K562 (cell line): ENCODE results near the gene ENHO. TPM values are rescaled to one million over a fixed set of nuclear protein-coding genes. Genes with fewer than 3 reads are reported as not detected.

Experiments
- ATAC-seq: fragments of 200-7000 bp; cut with Tn5 transposase; 3 replicates; pipeline ENCODE4 v1.9.1; 2020; ENCODE audit warnings: moderate library complexity
- BruUV-seq: library from RNA; stranded (reverse); fragments of 400-500 nt; replicated peaks from 2 replicates; lab custom pipeline; 2021; lab: Mats Ljungman, UMichigan
- CTCF ChIA-PET: fragments of 300-600 bp; formaldehyde crosslinking; extraction: SDS; loops from one replicate; lab custom pipeline; 2021; ENCODE audit warnings: low intra/inter-chr PET ratio; lab: Yijun Ruan, JAX
- POLR2A ChIA-PET: fragments of 300-600, 350-650 bp; sonication (Branson Sonifier 250); formaldehyde crosslinking; extraction: SDS; loops from one replicate; lab custom pipeline; 2021; ENCODE audit warnings: antibody characterized with exemption, inconsistent platforms; lab: Yijun Ruan, JAX
- DNase-seq, 4 experiments: peaks; one replicate each; pipeline versions ENCODE4 v3.0.0 to v3.0.0-alpha.2; 2011 to 2018; ENCODE audit warnings: low spot score in 3 of 4, mixed read lengths in 3 of 4; ENCODE audit errors: extremely low read depth in 1 of 4
- FAIRE-seq: peaks from 2 replicates; lab custom pipeline; 2011; peaks lifted over from hg19 to GRCh38; lab: Jason Lieb, UNC
- H2AFZ ChIP-seq: 2 replicates; pipeline ENCODE4 v1.6.0; 2011; ENCODE audit warnings: low read depth, low read length, control low read depth, inconsistent platforms
- H3K27ac ChIP-seq: fragments of 200-600 bp; 3 replicates; pipeline ENCODE4 v1.8.0; 2011; ENCODE audit warnings: low read depth, mild to moderate bottlenecking, control low read depth, inconsistent platforms, low read length, moderate library complexity, mixed read lengths; ENCODE audit errors: extremely low read depth
- H3K27me3 ChIP-seq, 2 experiments: fragments of 300-600 bp in 1 of 2; 2 replicates in 1 of 2; 3 replicates in 1 of 2; pipeline versions ENCODE4 v1.6.0 to v1.8.0; 2011; ENCODE audit warnings: inconsistent platforms in 2 of 2, low read length in 2 of 2, mild to moderate bottlenecking in 1 of 2, mixed read lengths in 1 of 2, moderate library complexity in 1 of 2; ENCODE audit not compliant: control insufficient read depth in 2 of 2, insufficient read depth in 2 of 2
- H3K36me3 ChIP-seq: fragments of 300-600 bp; 3 replicates; pipeline ENCODE4 v1.8.0; 2011; ENCODE audit warnings: mild to moderate bottlenecking, low read length, inconsistent platforms; ENCODE audit not compliant: control insufficient read depth, insufficient read depth
- H3K4me1 ChIP-seq, 2 experiments: fragments of 200-600 bp in 1 of 2; replicated peaks in 1 of 2; 2 replicates in 1 of 2; 3 replicates in 1 of 2; pipeline versions ENCODE4 v1.5.1 to v1.8.0; 2011; ENCODE audit warnings: inconsistent platforms in 2 of 2, low read length in 2 of 2, mild to moderate bottlenecking in 1 of 2, mixed read lengths in 1 of 2, moderate library complexity in 1 of 2; ENCODE audit not compliant: control insufficient read depth in 2 of 2, insufficient read depth in 2 of 2
- H3K4me2 ChIP-seq: 2 replicates; pipeline ENCODE4 v1.6.1; 2011; ENCODE audit warnings: low read length, control low read depth, inconsistent platforms, mixed read lengths; ENCODE audit not compliant: insufficient read depth
- H3K4me3 ChIP-seq: fragments of 200-600 bp; sonication (generic), shearing (Covaris generic); 2 replicates; pipeline ENCODE4 v1.5.1; 2016; ENCODE audit warnings: control low read depth, inconsistent platforms
- H3K79me2 ChIP-seq: fragments of 200-600 bp; 3 replicates; pipeline ENCODE4 v1.8.0; 2011; ENCODE audit warnings: low read length, inconsistent platforms; ENCODE audit not compliant: control insufficient read depth, insufficient read depth
- H3K9ac ChIP-seq, 2 experiments: 2 replicates each; pipeline versions ENCODE4 v1.6.0 to v1.6.1; 2011; ENCODE audit warnings: low read depth in 2 of 2, low read length in 2 of 2, control low read depth in 1 of 2, inconsistent platforms in 1 of 2, mild to moderate bottlenecking in 1 of 2, mixed read lengths in 1 of 2; ENCODE audit not compliant: insufficient read depth in 1 of 2
- H3K9me1 ChIP-seq: one replicate; pipeline ENCODE4 v1.6.0; 2011; ENCODE audit warnings: inconsistent platforms, mild to moderate bottlenecking, low read length, moderate library complexity; ENCODE audit not compliant: control insufficient read depth, insufficient read depth
- H3K9me3 ChIP-seq: replicated peaks from 2 replicates; pipeline ENCODE4 v1.5.1; 2011; ENCODE audit warnings: low read depth, low read length, inconsistent platforms; ENCODE audit not compliant: control insufficient read depth, insufficient read depth
- H4K20me1 ChIP-seq: replicated peaks from 2 replicates; pipeline ENCODE4 v1.6.1; 2011; ENCODE audit warnings: low read length, inconsistent platforms, mixed read lengths; ENCODE audit not compliant: control insufficient read depth, insufficient read depth
- BCL6 ChIP-seq: fragments of 250-450 bp; sonication (Bioruptor Pico); IDR thresholded peaks from 2 replicates; pipeline ENCODE4 v1.4.0; 2020
- HDAC6 ChIP-seq: IDR thresholded peaks from 2 replicates; pipeline ENCODE4 v1.6.1; 2012; ENCODE audit warnings: low read depth, mild to moderate bottlenecking, control low read depth, inconsistent platforms, low read length, moderate library complexity
- NBN ChIP-seq: fragments of 450-650 bp; IDR thresholded peaks from 2 replicates; pipeline ENCODE4 v1.6.1; 2016; ENCODE audit warnings: low read depth, mild to moderate bottlenecking
- RBM25 ChIP-seq: fragments of 200-400 bp; formaldehyde crosslinking; IDR thresholded peaks from 2 replicates; pipeline ENCODE4 v1.6.1; 2018; ENCODE audit warnings: low read length, low read depth, moderate library complexity; ENCODE audit not compliant: severe bottlenecking
- SAFB2 ChIP-seq: fragments of 200-400 bp; formaldehyde crosslinking; IDR thresholded peaks from 2 replicates; pipeline ENCODE4 v1.6.1; 2018; ENCODE audit warnings: borderline replicate concordance, low read length, low read depth, moderate library complexity; ENCODE audit not compliant: severe bottlenecking
- ZNF175 ChIP-seq: fragments of 200-800 bp; sonication (Bioruptor generic); IDR thresholded peaks from 2 replicates; pipeline ENCODE4 v1.6.1; 2016; ENCODE audit warnings: low read depth, mild to moderate bottlenecking, missing genetic modification characterization, missing compliant biosample characterization
- WGBS: fragments of 100-300 bp; shearing (Covaris generic); methylation state at CpG from one replicate; pipeline ENCODE4 v1.1.6; 2016; ENCODE audit warnings: low coverage, mixed read lengths; ENCODE audit not compliant: insufficient coverage; ENCODE audit errors: missing lambda C conversion rate; 5-methylcytosine and 5-hydroxymethylcytosine counted together
- in situ Hi-C: fragments of 300-500 bp; cut with MboI; formaldehyde crosslinking; loops from 4 replicates; pipeline ENCODE4 v1.15.0; 2018; ENCODE audit warnings: inconsistent platforms, mixed read lengths
- intact Hi-C: fragments of 100-400 bp; cut with micrococcal nuclease; formaldehyde crosslinking; loops from 2 replicates; pipeline ENCODE4 v1.14.2; 2022
- polyA plus RNA-seq, 8 experiments: library from polyadenylated mRNA; depleted of rRNA in 4 of 8; stranded (reverse) in 5 of 8; unstranded in 3 of 8; fragments of >200 nt; fragmentation: Nextera tagmentation in 2 of 8; fragmentation: Illumina TruSeq in 1 of 8; extraction: Ambion mirVana in 2 of 8; extraction: Trizol in 1 of 8; gene quantifications; 2 replicates each; pipeline versions ENCODE4 v1.2.1 to v1.2.3, GENCODE V29; 2011 to 2014; ENCODE audit warnings: inconsistent platforms in 1 of 8, missing spikeins in 1 of 8
- total RNA-seq, 7 experiments: library from RNA; depleted of rRNA in 6 of 7; stranded (reverse); fragments of >200 nt in 6 of 7; fragmentation: Illumina TruSeq in 2 of 7; extraction: Trizol in 2 of 7; gene quantifications; 2 replicates each; pipeline versions ENCODE4 v1.2.1 to v1.2.3, GENCODE V29; 2011 to 2021; ENCODE audit warnings: low replicate concordance in 1 of 7
- TF ChIP-seq, protein P1 (sequence below): IDR thresholded peaks from 2 replicates; pipeline ENCODE4 v1.6.1; 2014; ENCODE audit warnings: antibody characterized with exemption

ENHO gene
- total and polyA plus RNA-seq, 9 of the 15 experiments (the other 6 are each of a cell fraction or from before 2014, with no cell fraction given), result 0.24 TPM; not detected in 8

DNA sequence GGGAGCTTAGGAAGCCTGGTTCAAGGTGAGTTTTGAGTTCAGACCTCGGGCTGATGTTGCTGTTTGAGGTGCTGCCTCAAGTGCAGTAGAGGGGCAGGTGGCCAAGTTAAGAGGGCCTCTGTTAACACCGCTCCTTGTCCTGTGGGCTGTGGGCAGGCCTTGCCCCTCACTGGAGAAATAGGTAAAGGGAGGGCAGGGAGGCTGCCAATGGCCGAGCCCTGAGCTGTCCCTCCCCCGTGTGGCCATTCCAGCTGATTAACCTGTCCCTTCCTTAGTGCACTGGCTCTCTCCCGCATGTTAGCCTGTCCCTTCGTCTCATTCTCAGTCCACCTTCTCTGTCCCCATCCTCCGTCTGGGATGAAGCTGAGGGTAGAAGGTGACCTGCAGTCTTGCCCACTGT lies 45.3 kb upstream of the ENHO start:
- Histone ChIP-seq H3K27me3 (peaks cover 11 to 70% of the 10 kb centered on the region in 2 experiments), H2AFZ (no peak overlapping the region), H3K4me3 (no peak overlapping the region), H3K9me1 (no peaks in the 10 kb centered on the region), H3K9me3 (no peaks in the 10 kb centered on the region), H3K79me2 (no peaks in the 10 kb centered on the region), H4K20me1 (no peaks in the 10 kb centered on the region; the same call in 1 of the 2 replicates), H3K9ac (no peak overlapping the region), H3K4me2 (no peak overlapping the region), H3K4me1 (no peaks in the 10 kb centered on the region; a peak in 1 of 5 replicates), H3K36me3 (no peaks in the 10 kb centered on the region), H3K27ac (no peak overlapping the region)
- DNase-seq, result no peak
- TF ChIP-seq HDAC6 (no peak), NBN (no peak), ZNF175 (no peak)
- TF ChIP-seq, protein P1, sequence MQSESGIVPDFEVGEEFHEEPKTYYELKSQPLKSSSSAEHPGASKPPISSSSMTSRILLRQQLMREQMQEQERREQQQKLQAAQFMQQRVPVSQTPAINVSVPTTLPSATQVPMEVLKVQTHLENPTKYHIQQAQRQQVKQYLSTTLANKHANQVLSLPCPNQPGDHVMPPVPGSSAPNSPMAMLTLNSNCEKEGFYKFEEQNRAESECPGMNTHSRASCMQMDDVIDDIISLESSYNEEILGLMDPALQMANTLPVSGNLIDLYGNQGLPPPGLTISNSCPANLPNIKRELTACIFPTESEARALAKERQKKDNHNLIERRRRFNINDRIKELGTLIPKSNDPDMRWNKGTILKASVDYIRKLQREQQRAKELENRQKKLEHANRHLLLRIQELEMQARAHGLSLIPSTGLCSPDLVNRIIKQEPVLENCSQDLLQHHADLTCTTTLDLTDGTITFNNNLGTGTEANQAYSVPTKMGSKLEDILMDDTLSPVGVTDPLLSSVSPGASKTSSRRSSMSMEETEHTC, result no peak
- intact Hi-C loops, result no loop called here
- 3% methylated on average over 5 of the region's 7 CpGs for WGBS
- no peak for FAIRE-seq
- CTCF ChIA-PET, result no interaction called here
- in situ Hi-C loops, result no loop called here
- POLR2A ChIA-PET, result interaction anchor here (0.6 kb wide), 1 partner anchor 17 kb away, joined by 4 read pairs; no protein-coding TSS in a partner anchor
- ATAC-seq, result no peak
- BruUV-seq, result no TSS peak

DNA sequence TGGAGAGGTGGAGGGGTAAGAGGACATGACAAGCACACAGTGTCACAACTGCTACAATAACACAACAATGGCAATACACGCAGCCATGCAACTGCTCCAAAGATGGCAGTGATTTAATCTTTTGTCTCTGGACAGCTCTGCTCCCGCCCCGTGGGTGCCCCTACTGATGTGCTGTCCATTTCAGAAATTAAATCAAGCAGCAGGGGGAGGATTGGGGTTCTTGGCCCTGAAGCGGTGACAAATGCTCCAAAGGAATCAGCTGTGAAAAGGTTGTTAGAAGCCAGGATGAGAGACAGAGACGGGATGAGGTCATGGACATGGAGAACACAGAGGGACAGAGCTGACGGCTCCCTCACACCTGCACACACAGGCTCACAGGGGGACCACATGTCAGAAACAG lies 44.2 kb upstream of the ENHO start:
- Histone ChIP-seq H3K79me2 (no peaks in the 10 kb centered on the region), H3K9me1 (no peaks in the 10 kb centered on the region), H3K27ac (no peak overlapping the region), H3K9ac (no peak overlapping the region), H3K27me3 (peaks cover 6 to 68% of the 10 kb centered on the region in 2 experiments; a peak in 4 of 5 replicates), H3K4me3 (no peak overlapping the region), H4K20me1 (no peaks in the 10 kb centered on the region; the same call in 1 of the 2 replicates), H2AFZ (no peak overlapping the region), H3K4me2 (no peak overlapping the region), H3K36me3 (no peaks in the 10 kb centered on the region)
- intact Hi-C loops (no loop called here), in situ Hi-C loops (no loop called here)
- WGBS, result 3% methylated on average over 6 of the region's 6 CpGs
- no TSS peak for BruUV-seq
- ChIA-PET CTCF (no interaction called here), POLR2A (no interaction called here)
- no peak for ATAC-seq
- TF ChIP-seq RBM25 (no peak), SAFB2 (no peak), BCL6 (CRISPR knock-in tag) (no peak)
- TF ChIP-seq, all 486 proteins: peak for 0
- no peaks in the 10 kb centered on the region for H3K9me3 ChIP-seq
- FAIRE-seq, result no peak
- H3K4me1 ChIP-seq, result no peaks in the 10 kb centered on the region; a peak in 1 of 5 replicates
- no peak for DNase-seq
